K562 (cell line): Measurements from ENCODE around the gene CNTFR. TPM values are rescaled to one million over a fixed set of nuclear protein-coding genes. Genes with fewer than 3 reads are reported as not detected.

Source experiments
- BMI1 ChIP-seq: fragments of 150-350 bp; IDR thresholded peaks from 2 replicates; pipeline ENCODE4 v1.6.1; 2014; ENCODE audit warnings: low read length
- CTCFL ChIP-seq: IDR thresholded peaks from 2 replicates; pipeline ENCODE4 v1.6.1; 2011; ENCODE audit warnings: borderline replicate concordance, low read depth, mild to moderate bottlenecking, moderate library complexity, low read length; ENCODE audit not compliant: insufficient read depth, poor library complexity, severe bottlenecking
- IRF2 ChIP-seq: sonication (generic); formaldehyde crosslinking; IDR thresholded peaks from 2 replicates; pipeline ENCODE4 v1.8.1; 2022; ENCODE audit warnings: mild to moderate bottlenecking, missing genetic modification reagents
- KHSRP ChIP-seq: fragments of 450-650 bp; IDR thresholded peaks from 2 replicates; pipeline ENCODE4 v1.6.1; 2017
- NEUROD1 ChIP-seq: fragments of 150-350 bp; IDR thresholded peaks from 2 replicates; pipeline ENCODE4 v1.6.1; 2014; ENCODE audit warnings: borderline replicate concordance, low read length, low read depth; ENCODE audit not compliant: partially characterized antibody
- POU5F1 ChIP-seq: fragments of 150-350 bp; IDR thresholded peaks from 2 replicates; pipeline ENCODE4 v1.6.1; 2014; ENCODE audit warnings: borderline replicate concordance, low read length, low read depth, mild to moderate bottlenecking; ENCODE audit not compliant: partially characterized antibody
- REST ChIP-seq, 2 experiments: fragments of 450-650 bp; formaldehyde crosslinking in 1 of 2; IDR thresholded peaks; 2 replicates each; pipeline versions ENCODE4 v1.4.0 to v1.6.1; 2014 to 2020; ENCODE audit warnings: mild to moderate bottlenecking in 2 of 2, borderline replicate concordance in 1 of 2, low read depth in 1 of 2
- SAFB ChIP-seq: fragments of 200-400 bp; formaldehyde crosslinking; IDR thresholded peaks from 2 replicates; pipeline ENCODE4 v1.6.1; 2017; ENCODE audit warnings: low read depth, low read length, borderline replicate concordance
- TRIM24 ChIP-seq, 2 experiments: fragments of 450-650 bp; IDR thresholded peaks; 2 replicates each; pipeline ENCODE4 v1.6.1; 2016
- YY1 ChIP-seq, 3 experiments: IDR thresholded peaks; 2 replicates each; pipeline ENCODE4 v1.6.1; 2011; ENCODE audit warnings: low read length in 2 of 3, mild to moderate bottlenecking in 2 of 3, moderate library complexity in 2 of 3, borderline replicate concordance in 1 of 3, control low read depth in 1 of 3, low read depth in 1 of 3; ENCODE audit not compliant: insufficient read depth in 3 of 3, insufficient replicate concordance in 2 of 3, control insufficient read depth in 1 of 3, insufficient read length in 1 of 3; ENCODE audit errors: extremely low read depth in 1 of 3
- ZBTB11 ChIP-seq, 3 experiments: fragments of 200-800 bp in 1 of 3; fragments of 250-450 bp in 1 of 3; fragments of 450-650 bp in 1 of 3; sonication (Bioruptor Pico) in 1 of 3; sonication (Bioruptor generic) in 1 of 3; formaldehyde crosslinking in 1 of 3; IDR thresholded peaks; 2 replicates each; pipeline versions ENCODE4 v1.6.1 to v1.8.0; 2016 to 2022; ENCODE audit warnings: mild to moderate bottlenecking in 2 of 3, missing genetic modification characterization in 2 of 3, missing compliant biosample characterization in 1 of 3, moderate library complexity in 1 of 3
- ZNF77 ChIP-seq: fragments of 250-450 bp; sonication (Bioruptor Pico); IDR thresholded peaks from 2 replicates; pipeline ENCODE4 v1.5.0; 2020
- polyA plus RNA-seq, 8 experiments: library from polyadenylated mRNA; depleted of rRNA in 4 of 8; stranded (reverse) in 5 of 8; unstranded in 3 of 8; fragments of >200 nt; fragmentation: Nextera tagmentation in 2 of 8; fragmentation: Illumina TruSeq in 1 of 8; extraction: Ambion mirVana in 2 of 8; extraction: Trizol in 1 of 8; gene quantifications; 2 replicates each; pipeline versions ENCODE4 v1.2.1 to v1.2.3, GENCODE V29; 2011 to 2014; ENCODE audit warnings: inconsistent platforms in 1 of 8, missing spikeins in 1 of 8
- total RNA-seq, 7 experiments: library from RNA; depleted of rRNA in 6 of 7; stranded (reverse); fragments of >200 nt in 6 of 7; fragmentation: Illumina TruSeq in 2 of 7; extraction: Trizol in 2 of 7; gene quantifications; 2 replicates each; pipeline versions ENCODE4 v1.2.1 to v1.2.3, GENCODE V29; 2011 to 2021; ENCODE audit warnings: low replicate concordance in 1 of 7

CNTFR gene
- total and polyA plus RNA-seq, 9 of the 15 experiments (the other 6 are each of a cell fraction or from before 2014, with no cell fraction given), result not detected

DNA sequence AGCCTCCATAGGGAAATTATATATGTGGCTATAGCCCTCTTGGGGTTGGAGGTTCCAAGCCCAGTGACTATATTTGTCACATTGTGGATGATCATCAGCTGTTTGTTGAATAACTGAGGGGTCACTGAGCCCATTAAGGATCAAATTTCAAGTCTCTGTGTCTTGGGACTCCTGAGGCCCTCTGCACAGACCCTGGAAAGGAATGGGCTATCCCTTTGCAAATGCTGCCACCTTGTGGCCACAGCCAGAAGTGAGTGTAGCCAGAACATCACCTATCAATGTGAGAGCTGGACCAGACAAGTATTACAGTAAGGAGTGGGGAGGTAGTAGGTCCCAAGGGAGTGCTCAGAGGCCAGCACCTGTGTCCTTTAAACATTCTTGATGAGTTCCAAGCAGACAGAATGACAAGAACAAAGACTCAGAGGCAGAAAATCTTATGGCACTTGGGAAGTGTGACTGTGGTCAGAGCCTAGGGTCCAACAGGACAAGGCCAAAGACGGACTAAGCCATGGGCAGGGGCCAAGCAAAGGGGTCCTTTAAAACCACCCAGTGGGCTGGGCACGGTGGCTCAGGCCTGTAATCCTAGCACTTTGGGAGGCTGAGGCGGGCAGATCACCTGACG lies 14.2 kb upstream of the CNTFR start (continued):
- TF ChIP-seq CTCFL, result no peak
- TF ChIP-seq IRF2, result no peak
- no peak for TF ChIP-seq SAFB
- no peak for TF ChIP-seq BMI1
- TF ChIP-seq YY1 (IDR thresholded peaks at IDR 0.05; ENCODE audit: borderline replicate concordance in 1 of 3, control insufficient read depth in 1 of 3, extremely low read depth in 1 of 3, insufficient read depth in 3 of 3, insufficient read length in 1 of 3, insufficient replicate concordance in 2 of 3, low read depth in 1 of 3, low read length in 2 of 3), result no peak
- TF ChIP-seq KHSRP, result no peak
- peak; percentile 50 for TF ChIP-seq REST (IDR thresholded peaks at IDR 0.05; ENCODE audit: borderline replicate concordance)
- no peak for TF ChIP-seq REST (CRISPR knock-in tag; IDR thresholded peaks at IDR 0.05; ENCODE audit: low read depth)
- TF ChIP-seq ZNF77 (CRISPR knock-in tag), result no peak
- TF ChIP-seq TRIM24 (IDR thresholded peaks at IDR 0.05), result no peak
- no peak for TF ChIP-seq ZBTB11 (CRISPR knock-in tag; IDR thresholded peaks at IDR 0.05)
- TF ChIP-seq NEUROD1, result no peak
- no peak for TF ChIP-seq POU5F1
